PFSK-1 (cell line): ENCODE data around the gene OR52A1.

ENCODE experiments used
- FOXP2 ChIP-seq: optimal IDR thresholded peaks from 2 replicates; pipeline ENCODE3; 2011; ENCODE audit warnings: borderline replicate concordance, control low read depth, inconsistent platforms; ENCODE audit not compliant: insufficient read depth; ENCODE audit errors: extremely low read length, extremely low read depth
- POLR2AphosphoS5 ChIP-seq: IDR thresholded peaks from 2 replicates; pipeline ENCODE4 v1.6.1; 2012; ENCODE audit warnings: low read depth, mild to moderate bottlenecking, control low read depth, low read length, moderate library complexity
- REST ChIP-seq, 2 experiments: IDR thresholded peaks; 2 replicates each; pipeline versions ENCODE4 v1.6.1 to v1.8.0; 2011 to 2012; ENCODE audit warnings: low read depth in 2 of 2, low read length in 2 of 2, control low read depth in 1 of 2, inconsistent platforms in 1 of 2, mild to moderate bottlenecking in 1 of 2, moderate library complexity in 1 of 2; ENCODE audit not compliant: insufficient read depth in 1 of 2
- SIN3A ChIP-seq: IDR thresholded peaks from 2 replicates; pipeline ENCODE4 v1.6.1; 2012; ENCODE audit warnings: mild to moderate bottlenecking, low read length, moderate library complexity, borderline replicate concordance; ENCODE audit not compliant: insufficient read depth
- TAF1 ChIP-seq: IDR thresholded peaks from 2 replicates; pipeline ENCODE4 v1.6.1; 2012; ENCODE audit warnings: low read length, control low read depth, borderline replicate concordance; ENCODE audit not compliant: insufficient read depth

The OR52A1 gene

GRCh38 chr11:5196731-5197130, 42.2 kb upstream of the OR52A1 start:
- no peak for TF ChIP-seq TAF1
- no peak for TF ChIP-seq POLR2AphosphoS5
- no peak for TF ChIP-seq SIN3A
- TF ChIP-seq REST (IDR thresholded peaks at IDR 0.05; ENCODE audit: insufficient read depth in 1 of 2, low read depth in 2 of 2, low read length in 2 of 2): no peak
- no peak for TF ChIP-seq FOXP2

DNA sequence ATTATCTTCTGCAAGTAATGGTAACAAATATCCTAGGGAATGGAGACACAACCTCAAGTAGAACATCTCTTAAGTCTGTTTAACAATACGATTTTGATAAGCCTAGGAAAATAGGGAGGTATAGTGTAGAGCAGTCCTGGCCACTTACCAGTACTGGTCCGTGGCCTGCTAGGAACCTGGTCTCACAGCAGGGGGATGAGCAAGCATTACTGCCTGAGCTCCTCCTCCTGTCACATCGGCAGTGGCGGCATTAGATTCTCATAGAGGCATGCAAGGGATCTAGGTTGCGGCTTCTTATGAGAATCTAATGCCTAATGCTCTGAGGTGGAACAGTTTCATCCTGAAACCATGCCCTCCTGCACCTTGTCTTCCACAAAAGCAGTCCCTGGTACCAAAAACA, 41.5 kb upstream of the OR52A1 start:
- TF ChIP-seq FOXP2 (no peak), POLR2AphosphoS5 (no peak)

GRCh38 chr11:5192738-5193137, 38.2 kb upstream of the OR52A1 start:
- TF ChIP-seq SIN3A: no peak

DNA sequence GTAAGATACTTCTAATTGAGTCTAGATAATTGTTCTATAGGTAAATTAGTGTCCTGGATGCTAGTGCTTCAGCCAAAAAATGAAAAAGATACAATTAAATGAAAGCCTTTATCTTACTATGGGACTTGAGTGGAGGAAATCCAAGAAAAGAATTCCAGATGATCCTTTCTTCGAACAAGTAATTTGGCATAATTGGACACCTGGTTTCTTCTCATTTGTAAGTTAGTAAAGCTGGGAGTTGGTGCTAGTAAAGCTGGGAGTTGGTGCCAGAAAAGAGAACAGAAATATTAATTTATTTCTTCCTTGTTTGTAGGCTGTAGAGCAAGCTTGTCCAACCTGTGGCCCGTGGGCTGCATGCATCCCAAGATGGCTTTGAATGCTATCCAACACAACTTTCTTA, 33.6 kb upstream of the OR52A1 start:
- TF ChIP-seq SIN3A (no peak), TAF1 (no peak), FOXP2 (no peak), POLR2AphosphoS5 (no peak), REST (IDR thresholded peaks at IDR 0.05; ENCODE audit: insufficient read depth in 1 of 2, low read depth in 2 of 2, low read length in 2 of 2) (no peak)

- TF ChIP-seq POLR2AphosphoS5 (no peak), SIN3A (no peak), TAF1 (no peak), FOXP2 (no peak), REST (IDR thresholded peaks at IDR 0.05; ENCODE audit: insufficient read depth in 1 of 2, low read depth in 2 of 2, low read length in 2 of 2) (no peak)
Measured at GRCh38 chr11:5178046-5178837, 23.7 kb upstream of the OR52A1 start.

DNA sequence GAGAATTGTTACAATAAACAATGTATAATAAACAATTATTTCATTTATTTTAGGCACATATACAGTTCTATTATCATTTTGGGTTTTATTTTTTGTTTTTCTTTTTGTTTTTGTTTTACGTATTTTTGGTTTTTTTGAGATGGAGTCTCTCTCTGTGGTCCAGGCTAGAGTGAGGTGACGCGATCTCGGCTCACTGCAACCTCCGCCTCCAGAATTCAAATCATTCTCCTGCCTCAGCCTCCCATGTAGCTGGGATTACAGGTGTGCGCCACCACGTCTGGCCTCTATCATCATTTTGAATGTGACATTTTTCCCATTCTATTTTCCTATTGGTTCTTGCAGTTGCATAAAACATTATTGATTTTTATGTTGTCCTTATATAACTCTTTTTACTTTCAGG, 20.4 kb upstream of the OR52A1 start:
- TF ChIP-seq POLR2AphosphoS5 (no peak), TAF1 (no peak), FOXP2 (no peak), SIN3A (no peak), REST (IDR thresholded peaks at IDR 0.05; ENCODE audit: insufficient read depth in 1 of 2, low read depth in 2 of 2, low read length in 2 of 2) (no peak)
